GM19328 (cell line): Measurements from ENCODE around the gene ZNF296.
A peak's percentile ranks its signal among the peaks of the same experiment; 100 is the strongest.
"Not testable (repeated sequence)": the region's sequence is repeated elsewhere in the genome, so short reads cannot be mapped to it uniquely, and the experiment has no call there.

Source experiments
- ATAC-seq: cut with Tn5 transposase; IDR thresholded peaks from one replicate; pipeline ENCODE4 v1.9.1; 2021; ENCODE audit warnings: mild to moderate bottlenecking, moderate library complexity; ENCODE audit not compliant: unreplicated experiment

Gene ZNF296

GRCh38 chr19:45076029-45076850 is at the start of gene ZNF296:
Gene ZNF296 (minus strand): TSS chr19:45076478. CDS start chr19:45076373, 105 bp downstream.
- ATAC-seq = peak; percentile 43

- no peak for ATAC-seq
These were observed 49.1 kb upstream of the ZNF296 start for GRCh38 chr19:45125360-45125759.

GRCh38 chr19:45124021-45124420 is 47.7 kb upstream of the ZNF296 start:
- no peak for ATAC-seq

GRCh38 chr19:45123440-45123850 is 47.2 kb upstream of the ZNF296 start:
- no peak for ATAC-seq

- no peak for ATAC-seq
These were observed 46.6 kb upstream of the ZNF296 start for GRCh38 chr19:45122832-45123231.

- no peak for ATAC-seq
These were observed 45.6 kb upstream of the ZNF296 start for GRCh38 chr19:45121827-45122345.

- no peak for ATAC-seq
These were observed 43.3 kb upstream of the ZNF296 start for GRCh38 chr19:45119582-45119981.

GRCh38 chr19:45118591-45119355 is 42.5 kb upstream of the ZNF296 start:
- ATAC-seq = not testable (repeated sequence)

- ATAC-seq = no peak
These were observed 41.8 kb upstream of the ZNF296 start for GRCh38 chr19:45118106-45118505.

- no peak for ATAC-seq
These were observed 41.4 kb upstream of the ZNF296 start for GRCh38 chr19:45117671-45118070.

GRCh38 chr19:45117167-45117594 is 40.9 kb upstream of the ZNF296 start:
- peak; percentile 51 for ATAC-seq

GRCh38 chr19:45115809-45116615 is 39.7 kb upstream of the ZNF296 start:
- no peak for ATAC-seq

GRCh38 chr19:45114116-45114515 is 37.8 kb upstream of the ZNF296 start:
- no peak for ATAC-seq

GRCh38 chr19:45113628-45114027 is 37.4 kb upstream of the ZNF296 start:
- no peak for ATAC-seq

- no peak for ATAC-seq
These were observed 36.0 kb upstream of the ZNF296 start for GRCh38 chr19:45112111-45112827.

GRCh38 chr19:45110851-45111266 is 34.6 kb upstream of the ZNF296 start:
- ATAC-seq = no peak

GRCh38 chr19:45107621-45108150 is 31.4 kb upstream of the ZNF296 start:
- no peak for ATAC-seq

GRCh38 chr19:45106363-45106762 is 30.1 kb upstream of the ZNF296 start:
- ATAC-seq = not testable (repeated sequence)

- no peak for ATAC-seq
These were observed 28.5 kb upstream of the ZNF296 start for GRCh38 chr19:45104658-45105349.
